ENCODE data around the gene FMNL2. TPM values are rescaled to one million over a fixed set of nuclear protein-coding genes. Genes with fewer than 3 reads are reported as not detected.

The FMNL2 gene
- total RNA-seq, 1 experiment from 2014 or later = 33.6 TPM

DNA sequence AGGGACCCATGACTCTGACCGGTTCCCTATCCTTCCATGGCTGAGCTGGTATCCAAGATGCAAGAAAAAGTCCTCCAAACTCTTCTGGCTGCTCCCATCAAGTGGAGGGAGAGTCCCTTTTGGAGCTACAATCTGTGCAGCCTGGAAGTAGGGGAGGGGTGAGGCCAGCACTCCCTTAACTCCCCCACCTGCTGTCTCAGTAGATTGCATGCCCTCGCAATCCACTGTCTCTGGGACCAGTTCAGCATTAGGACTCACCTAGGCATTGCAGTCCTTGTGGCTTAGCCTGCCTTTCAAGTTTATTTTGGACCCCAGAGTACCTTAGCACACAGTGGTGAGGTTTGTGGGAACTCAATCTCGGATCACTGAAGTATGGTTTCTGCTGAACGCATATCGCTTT is 14.2 kb upstream of the FMNL2 start:
- WGBS (ENCODE audit: extremely low coverage, insufficient read length, low lambda C conversion rate) = no CpG with 5 or more reads among the region's 5 CpGs
- no peaks in the 10 kb centered on the region for H3K9me3 ChIP-seq (ENCODE audit: control insufficient read depth, low read depth, low read length)
- no peak overlapping the region for H3T11ph ChIP-seq (ENCODE audit: low read length)
- no peak overlapping the region for H2BK20ac ChIP-seq (ENCODE audit: low read depth, low read length, poor library complexity, severe bottlenecking)
- no peaks in the 10 kb centered on the region for H3K36me3 Mint-ChIP-seq (ENCODE audit: insufficient read depth in 1 of 3, low read depth in 3 of 3)
- H3K18ac ChIP-seq (ENCODE audit: insufficient read length, low read depth, low read length) = no peak overlapping the region
- no peak overlapping the region for H4K91ac ChIP-seq (ENCODE audit: insufficient read length, low read depth, low read length)
- no peak overlapping the region for H2BK15ac ChIP-seq (ENCODE audit: low read depth, low read length)
- no peak overlapping the region for H4K5ac ChIP-seq (ENCODE audit: insufficient read length, low read depth, low read length)
- H3K23me2 ChIP-seq (ENCODE audit: insufficient read length, low read depth, low read length, poor library complexity, severe bottlenecking) = no peaks in the 10 kb centered on the region
- H3K79me1 ChIP-seq (ENCODE audit: insufficient read depth, low read depth, low read length, poor library complexity, severe bottlenecking) = no peaks in the 10 kb centered on the region
- no peaks in the 10 kb centered on the region for H3K27me3 ChIP-seq (ENCODE audit: insufficient read depth, low read length)
- no peaks in the 10 kb centered on the region for H3K4me1 ChIP-seq (ENCODE audit: insufficient read depth, low read length)
- no peaks in the 10 kb centered on the region for H3K4me1 Mint-ChIP-seq
- DNase-seq = no peak
- H3K9ac ChIP-seq (ENCODE audit: extremely low read depth, insufficient read length, low read length) = no peak overlapping the region
- TF ChIP-seq, protein P1, sequence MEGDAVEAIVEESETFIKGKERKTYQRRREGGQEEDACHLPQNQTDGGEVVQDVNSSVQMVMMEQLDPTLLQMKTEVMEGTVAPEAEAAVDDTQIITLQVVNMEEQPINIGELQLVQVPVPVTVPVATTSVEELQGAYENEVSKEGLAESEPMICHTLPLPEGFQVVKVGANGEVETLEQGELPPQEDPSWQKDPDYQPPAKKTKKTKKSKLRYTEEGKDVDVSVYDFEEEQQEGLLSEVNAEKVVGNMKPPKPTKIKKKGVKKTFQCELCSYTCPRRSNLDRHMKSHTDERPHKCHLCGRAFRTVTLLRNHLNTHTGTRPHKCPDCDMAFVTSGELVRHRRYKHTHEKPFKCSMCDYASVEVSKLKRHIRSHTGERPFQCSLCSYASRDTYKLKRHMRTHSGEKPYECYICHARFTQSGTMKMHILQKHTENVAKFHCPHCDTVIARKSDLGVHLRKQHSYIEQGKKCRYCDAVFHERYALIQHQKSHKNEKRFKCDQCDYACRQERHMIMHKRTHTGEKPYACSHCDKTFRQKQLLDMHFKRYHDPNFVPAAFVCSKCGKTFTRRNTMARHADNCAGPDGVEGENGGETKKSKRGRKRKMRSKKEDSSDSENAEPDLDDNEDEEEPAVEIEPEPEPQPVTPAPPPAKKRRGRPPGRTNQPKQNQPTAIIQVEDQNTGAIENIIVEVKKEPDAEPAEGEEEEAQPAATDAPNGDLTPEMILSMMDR (conservative IDR thresholded peaks at IDR 0.05) = no peak
- no peak overlapping the region for H3K4me2 ChIP-seq (ENCODE audit: insufficient read depth, insufficient read length, low read length)
- H4K8ac ChIP-seq (replicated peaks; ENCODE audit: insufficient read length, low read depth, low read length) = no peak overlapping the region
- no peaks in the 10 kb centered on the region for H3K79me2 ChIP-seq (ENCODE audit: insufficient read depth, low read length)
- H3K27ac ChIP-seq (ENCODE audit: insufficient read length, low read depth, low read length) = no peak overlapping the region
- no peak overlapping the region for H2BK12ac ChIP-seq (ENCODE audit: insufficient read length, low read depth, low read length)
- no peak overlapping the region for H3K56ac ChIP-seq (ENCODE audit: insufficient read length, low read depth, low read length)
- no peak overlapping the region for H3K27ac Mint-ChIP-seq
- no peak overlapping the region for H3K23ac ChIP-seq (ENCODE audit: insufficient read length, low read depth, low read length)
- no peak overlapping the region for H3K4ac ChIP-seq (ENCODE audit: low read depth, low read length)
- H3K9me3 Mint-ChIP-seq = no peaks in the 10 kb centered on the region; a peak in 1 of 5 replicates
- no peak overlapping the region for H3K4me3 Mint-ChIP-seq
- H2AFZ ChIP-seq (ENCODE audit: low read length) = no peak overlapping the region
- no peak overlapping the region for H2BK5ac ChIP-seq (ENCODE audit: insufficient read length, low read length)
- H3K27me3 Mint-ChIP-seq (ENCODE audit: low read depth) = no peaks in the 10 kb centered on the region; the same call in 1 of the 2 replicates
- no peaks in the 10 kb centered on the region for H4K20me1 ChIP-seq (ENCODE audit: control insufficient read depth, insufficient read depth, insufficient read length)
- H2BK120ac ChIP-seq (ENCODE audit: low read depth, low read length, poor library complexity, severe bottlenecking) = no peak overlapping the region
- no peak overlapping the region for H2AK5ac ChIP-seq (ENCODE audit: insufficient read length, low read length)
- H3K14ac ChIP-seq (ENCODE audit: insufficient read depth, low read length) = no peak overlapping the region

All from H9 (cell line).